Esophagus squamous epithelium (tissue), 5 donors: ENCODE results near the gene FGD6. TPM values are rescaled to one million over a fixed set of nuclear protein-coding genes. Genes with fewer than 3 reads are reported as not detected.

ENCODE experiments used
- DNase-seq: peaks from one replicate; lab custom pipeline; 2025; lab: John Stamatoyannopoulos, UW
- H3K27ac ChIP-seq, 4 donors: fragments of 200-600 bp; sonication (generic); one replicate each; pipeline ENCODE4 v1.5.1; 2016 to 2019; ENCODE audit warnings: mild to moderate bottlenecking in 1 of 4
- H3K27me3 ChIP-seq, 4 donors: fragments of 200-600 bp; sonication (generic); 1 replicate in 3 of 4; 2 replicates in 1 of 4; pipeline versions ENCODE4 v1.5.1 to v1.6.0; 2017 to 2021; ENCODE audit warnings: antibody characterized with exemption in 1 of 4
- H3K36me3 ChIP-seq, 3 donors: fragments of 200-600 bp; sonication (generic); one replicate each; pipeline ENCODE4 v1.5.1; 2016 to 2019
- H3K4me1 ChIP-seq, 3 donors: fragments of 200-600 bp; sonication (generic); one replicate each; pipeline ENCODE4 v1.5.1; 2017 to 2019
- H3K4me3 ChIP-seq, 4 donors: fragments of 200-600 bp; sonication (generic); 1 replicate in 3 of 4; 2 replicates in 1 of 4; pipeline ENCODE4 v1.5.1; 2016 to 2019; ENCODE audit warnings: mild to moderate bottlenecking in 2 of 4, moderate library complexity in 1 of 4
- H3K9me3 ChIP-seq, 3 donors: fragments of 200-600 bp; sonication (generic); one replicate each; pipeline ENCODE4 v1.5.1; 2016 to 2019
- POLR2A ChIP-seq, 4 donors: fragments of 450-650 bp; IDR thresholded peaks; one replicate each; pipeline ENCODE4 v1.6.1; 2017; ENCODE audit warnings: antibody characterized with exemption in 4 of 4, mild to moderate bottlenecking in 4 of 4, moderate library complexity in 3 of 4
- WGBS, 2 donors: methylation state at CpG; one replicate each; pipeline ENCODE4 v1.1.5; 2018; 5-methylcytosine and 5-hydroxymethylcytosine counted together
- intact Hi-C: fragments of 100-400 bp; cut with DNase I; formaldehyde crosslinking; loops from one replicate; pipeline ENCODE4 v1.15.0; 2022
- total RNA-seq, 4 donors: library from RNA; depleted of rRNA; stranded (reverse); fragments of >200 nt; gene quantifications; one replicate each; pipeline ENCODE4 v1.1.0, GENCODE V29; 2016
- TF ChIP-seq, protein P1 (sequence below), 6 experiments: fragments of 450-650 bp in 4 of 6; fragments of 200-600 bp in 2 of 6; sonication (generic) in 2 of 6; IDR thresholded peaks; one replicate each; pipeline ENCODE4 v1.5.1; 2016 to 2019; ENCODE audit warnings: antibody characterized with exemption in 6 of 6, mild to moderate bottlenecking in 4 of 6, moderate library complexity in 4 of 6
- donor health status: DM: yes; HTN: yes; CAD: no.

The FGD6 gene
- total RNA-seq, 4 donors from 2014 or later: 10.0 to 19.1 (median 13.2) TPM

DNA sequence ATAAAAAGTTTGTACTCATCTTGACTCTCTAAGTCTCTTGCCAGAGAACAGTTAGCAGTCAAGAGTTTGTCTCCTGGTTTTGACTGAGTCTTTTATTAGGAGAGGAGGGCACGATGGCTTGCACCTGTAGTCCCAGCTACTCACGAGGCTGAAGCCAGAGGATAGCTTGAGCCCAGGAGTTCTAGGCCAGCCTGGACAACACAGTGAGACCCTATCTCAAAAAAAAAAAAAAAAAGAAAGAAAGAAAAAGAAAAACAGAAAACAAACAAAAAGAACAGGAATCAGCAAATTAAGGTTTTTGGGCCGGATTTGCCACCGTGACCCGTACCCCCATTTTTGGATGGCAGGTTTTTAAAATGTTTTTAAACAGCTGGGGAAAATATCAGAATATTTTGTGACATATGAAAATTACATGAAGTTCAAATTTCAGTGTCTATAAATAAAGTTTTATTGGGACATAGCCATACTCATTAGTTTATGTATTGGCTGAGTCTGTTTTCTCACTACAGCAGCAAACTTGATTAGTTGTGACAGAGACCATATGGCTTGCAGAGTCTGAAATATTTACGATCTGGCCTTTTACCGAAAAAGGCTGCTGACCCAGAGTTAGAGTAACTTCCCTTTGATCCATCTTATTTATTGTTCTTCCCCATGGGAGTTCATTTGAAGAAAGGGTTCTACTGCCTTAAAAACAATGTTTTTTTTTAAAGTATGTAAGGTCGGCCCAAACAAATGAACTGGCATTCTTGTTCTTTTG is 31.5 kb upstream of the FGD6 start:
- TF ChIP-seq, protein P1, sequence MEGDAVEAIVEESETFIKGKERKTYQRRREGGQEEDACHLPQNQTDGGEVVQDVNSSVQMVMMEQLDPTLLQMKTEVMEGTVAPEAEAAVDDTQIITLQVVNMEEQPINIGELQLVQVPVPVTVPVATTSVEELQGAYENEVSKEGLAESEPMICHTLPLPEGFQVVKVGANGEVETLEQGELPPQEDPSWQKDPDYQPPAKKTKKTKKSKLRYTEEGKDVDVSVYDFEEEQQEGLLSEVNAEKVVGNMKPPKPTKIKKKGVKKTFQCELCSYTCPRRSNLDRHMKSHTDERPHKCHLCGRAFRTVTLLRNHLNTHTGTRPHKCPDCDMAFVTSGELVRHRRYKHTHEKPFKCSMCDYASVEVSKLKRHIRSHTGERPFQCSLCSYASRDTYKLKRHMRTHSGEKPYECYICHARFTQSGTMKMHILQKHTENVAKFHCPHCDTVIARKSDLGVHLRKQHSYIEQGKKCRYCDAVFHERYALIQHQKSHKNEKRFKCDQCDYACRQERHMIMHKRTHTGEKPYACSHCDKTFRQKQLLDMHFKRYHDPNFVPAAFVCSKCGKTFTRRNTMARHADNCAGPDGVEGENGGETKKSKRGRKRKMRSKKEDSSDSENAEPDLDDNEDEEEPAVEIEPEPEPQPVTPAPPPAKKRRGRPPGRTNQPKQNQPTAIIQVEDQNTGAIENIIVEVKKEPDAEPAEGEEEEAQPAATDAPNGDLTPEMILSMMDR (IDR thresholded peaks at IDR 0.05): no peak
- no peak for TF ChIP-seq POLR2A (IDR thresholded peaks at IDR 0.05)
- peaks cover 0 to 19% (median 4%) of the 10 kb centered on the region in 3 donors for H3K4me1 ChIP-seq
- intact Hi-C loops: no loop called here
- no peak for DNase-seq
- peaks cover 0 to 30% (median 6%) of the 10 kb centered on the region in 3 donors for H3K36me3 ChIP-seq
- no peaks in the 10 kb centered on the region for H3K27me3 ChIP-seq
- no peaks in the 10 kb centered on the region for H3K9me3 ChIP-seq
- H3K4me3 ChIP-seq: no peak overlapping the region
- no peak overlapping the region for H3K27ac ChIP-seq
- WGBS, 2 donors: 82 to 84% methylated on average over 8 of the region's 8 CpGs

DNA sequence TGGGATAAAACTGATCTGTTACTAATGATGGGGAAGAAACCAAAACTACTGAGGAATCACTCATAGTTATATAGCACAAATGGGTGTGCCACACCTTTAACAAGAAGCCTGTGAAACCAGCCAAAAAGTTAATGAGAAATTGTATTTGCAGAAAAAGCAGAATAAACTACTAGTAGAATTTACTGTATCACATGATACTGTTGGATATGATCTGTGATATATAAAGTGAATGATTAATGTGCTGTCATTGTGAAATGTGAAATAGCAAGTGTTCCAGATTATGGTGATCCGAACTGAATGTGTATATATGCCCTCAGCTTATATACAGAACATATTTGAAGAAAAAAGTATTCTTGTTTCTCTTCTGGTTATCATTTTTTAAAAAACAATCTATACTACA is 30.8 kb upstream of the FGD6 start:
- no peak overlapping the region for H3K4me3 ChIP-seq
- H3K4me1 ChIP-seq: peaks cover 0 to 19% (median under 1%) of the 10 kb centered on the region in 3 donors
- H3K9me3 ChIP-seq: no peaks in the 10 kb centered on the region
- no peak overlapping the region for H3K27ac ChIP-seq
- DNase-seq: no peak
- no peaks in the 10 kb centered on the region for H3K27me3 ChIP-seq
- intact Hi-C loops: no loop called here
- WGBS, 2 donors: 48 to 56% methylated on average over 1 of the region's 1 CpG
- TF ChIP-seq POLR2A (IDR thresholded peaks at IDR 0.05): no peak
- TF ChIP-seq, protein P1 (IDR thresholded peaks at IDR 0.05): no peak
- peaks cover 0 to 30% (median 4%) of the 10 kb centered on the region in 3 donors for H3K36me3 ChIP-seq

DNA sequence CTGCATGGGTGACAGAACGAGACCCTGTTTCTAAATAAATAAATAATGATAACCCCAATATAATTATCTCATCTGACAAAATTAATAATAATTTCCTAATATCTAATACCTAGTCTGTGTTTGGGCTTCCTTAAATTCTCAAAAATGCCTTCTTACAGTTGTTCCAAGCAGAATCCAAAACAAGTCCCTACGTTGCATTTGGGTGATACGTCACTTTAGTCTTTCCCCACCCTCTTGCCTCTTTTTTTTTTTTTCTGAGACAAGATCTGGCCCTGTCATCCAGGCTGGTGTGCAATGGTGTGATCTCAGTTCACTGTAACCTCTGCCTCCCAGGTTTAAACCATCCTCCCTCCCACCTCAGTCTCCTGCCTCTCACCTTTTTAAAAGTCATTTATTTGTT is 27.1 kb upstream of the FGD6 start:
- Histone ChIP-seq H3K27ac (no peak overlapping the region), H3K27me3 (no peaks in the 10 kb centered on the region), H3K36me3 (peaks cover 0 to 26% (median 0%) of the 10 kb centered on the region in 3 donors), H3K4me1 (peaks cover 0 to 20% (median 0%) of the 10 kb centered on the region in 3 donors), H3K4me3 (no peak overlapping the region), H3K9me3 (no peaks in the 10 kb centered on the region)
- 82 to 85% methylated on average over 3 of the region's 3 CpGs for whole genome bisulfite sequencing, 2 donors
- no peak for TF ChIP-seq POLR2A (IDR thresholded peaks at IDR 0.05)
- TF ChIP-seq, protein P1 (IDR thresholded peaks at IDR 0.05): no peak
- intact Hi-C loops: no loop called here
- DNase-seq: no peak

DNA sequence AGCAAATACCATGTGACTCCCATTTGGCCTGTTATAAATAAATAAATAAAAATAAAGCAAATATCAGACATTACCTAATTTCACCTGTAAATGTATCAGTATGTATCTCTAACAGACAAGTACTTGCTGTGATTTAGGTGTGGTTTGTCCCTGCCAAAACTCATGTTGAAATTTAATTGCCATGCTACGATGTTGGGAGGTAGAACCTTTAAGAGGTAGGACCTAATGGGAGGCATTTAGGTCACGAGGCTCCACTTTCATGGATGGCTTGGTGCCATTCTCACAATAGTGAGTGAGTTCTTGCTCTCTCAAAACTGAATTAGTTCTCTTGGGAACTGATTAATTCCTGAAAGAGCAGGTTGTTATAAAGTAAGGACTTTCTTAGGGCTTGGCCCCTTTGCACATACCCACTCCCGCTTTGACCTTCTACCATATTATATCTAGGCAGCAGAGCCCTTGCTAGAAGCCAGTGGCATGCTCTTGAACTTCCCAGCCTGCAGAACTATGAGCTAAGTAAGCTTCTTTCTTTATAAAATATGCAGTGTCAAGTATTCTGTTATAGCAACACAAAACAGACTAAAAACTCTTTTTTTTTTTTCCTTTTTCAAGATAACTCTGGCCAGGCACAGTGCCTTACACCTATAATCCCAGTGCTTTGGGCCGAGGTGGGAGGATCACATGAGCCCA is 26.4 kb upstream of the FGD6 start:
- Histone ChIP-seq H3K36me3 (peaks cover 0 to 26% (median 0%) of the 10 kb centered on the region in 3 donors), H3K27ac (no peak overlapping the region), H3K27me3 (no peaks in the 10 kb centered on the region), H3K9me3 (no peaks in the 10 kb centered on the region), H3K4me1 (peaks cover 0 to 21% (median 0%) of the 10 kb centered on the region in 3 donors), H3K4me3 (no peak overlapping the region)
- intact Hi-C loops: no loop called here
- DNase-seq: no peak
- WGBS, 2 donors: 95 to 96% methylated on average over 4 of the region's 4 CpGs
- TF ChIP-seq, protein P1 (IDR thresholded peaks at IDR 0.05): no peak
- no peak for TF ChIP-seq POLR2A (IDR thresholded peaks at IDR 0.05)
